SK-N-SH (cell line): Measurements from ENCODE around the gene TTC28. TPM values are rescaled to one million over a fixed set of nuclear protein-coding genes. Genes with fewer than 3 reads are reported as not detected.

Source experiments
- CTCF ChIA-PET: fragments of 300-600, 350-600 bp; formaldehyde crosslinking; extraction: SDS; loops from one replicate; lab custom pipeline; 2021; lab: Yijun Ruan, JAX
- POLR2A ChIA-PET: fragments of 350-600 bp; sonication (Branson Sonifier 250); formaldehyde crosslinking; extraction: SDS; loops from one replicate; lab custom pipeline; 2020; ENCODE audit warnings: antibody characterized with exemption, inconsistent platforms; lab: Yijun Ruan, JAX
- DNase-seq: peaks from one replicate; pipeline ENCODE4 v3.0.0; 2012
- H2AFZ ChIP-seq: fragments of 200-600 bp; sonication (generic); 2 replicates; pipeline ENCODE4 v1.8.1; 2016; ENCODE audit warnings: antibody characterized with exemption, mild to moderate bottlenecking, low read depth
- H3F3A ChIP-seq: fragments of 200-600 bp; sonication (generic); replicated peaks from 2 replicates; pipeline ENCODE3; 2016; ENCODE audit warnings: antibody characterized with exemption, mild to moderate bottlenecking; ENCODE audit not compliant: insufficient read depth
- H3K27ac ChIP-seq, 2 experiments: fragments of 200-500 bp in 1 of 2; fragments of 200-600 bp in 1 of 2; sonication (Bioruptor generic) in 1 of 2; sonication (generic), shearing (Covaris generic) in 1 of 2; 2 replicates each; pipeline versions ENCODE4 v1.5.1 to v1.6.1; 2014 to 2016; ENCODE audit warnings: low read depth in 2 of 2, inconsistent platforms in 1 of 2, low read length in 1 of 2, mild to moderate bottlenecking in 1 of 2, mixed read lengths in 1 of 2
- H3K27me3 ChIP-seq: fragments of 200-600 bp; sonication (generic), shearing (Covaris generic); 2 replicates; pipeline ENCODE4 v1.6.1; 2016; ENCODE audit warnings: mixed run types; ENCODE audit not compliant: insufficient read depth
- H3K36me3 ChIP-seq, 2 experiments: fragments of 200-500 bp in 1 of 2; fragments of 200-600 bp in 1 of 2; sonication (Bioruptor generic) in 1 of 2; sonication (generic) in 1 of 2; replicated peaks in 1 of 2; 2 replicates each; pipeline versions ENCODE3 to v1.5.1; 2014 to 2016; ENCODE audit warnings: low read length in 1 of 2, mild to moderate bottlenecking in 1 of 2; ENCODE audit not compliant: insufficient read depth in 2 of 2, control insufficient read depth in 1 of 2
- H3K4me1 ChIP-seq, 2 experiments: fragments of 200-500 bp in 1 of 2; fragments of 200-600 bp in 1 of 2; sonication (Bioruptor generic) in 1 of 2; sonication (generic), shearing (Covaris generic) in 1 of 2; 2 replicates each; pipeline versions ENCODE4 v1.5.1 to v1.6.1; 2014 to 2016; ENCODE audit warnings: low read depth in 1 of 2, low read length in 1 of 2, mixed run types in 1 of 2; ENCODE audit not compliant: insufficient read depth in 2 of 2, control insufficient read depth in 1 of 2
- H3K4me2 ChIP-seq: fragments of 200-600 bp; sonication (generic), shearing (Covaris generic); 2 replicates; pipeline ENCODE4 v1.6.1; 2017; ENCODE audit warnings: mixed run types
- H3K4me3 ChIP-seq, 2 experiments: fragments of 200-500 bp in 1 of 2; fragments of 200-600 bp in 1 of 2; sonication (Bioruptor generic) in 1 of 2; sonication (generic), shearing (Covaris generic) in 1 of 2; 2 replicates each; pipeline versions ENCODE4 v1.5.1 to v1.8.1; 2014 to 2016; ENCODE audit warnings: low read depth in 2 of 2, inconsistent platforms in 1 of 2, low read length in 1 of 2, mild to moderate bottlenecking in 1 of 2, mixed read lengths in 1 of 2, moderate library complexity in 1 of 2
- H3K79me2 ChIP-seq: fragments of 200-600 bp; sonication (generic); 2 replicates; pipeline ENCODE4 v1.8.1; 2017; ENCODE audit warnings: mild to moderate bottlenecking; ENCODE audit not compliant: insufficient read depth
- H3K9ac ChIP-seq: fragments of 200-600 bp; sonication (generic); 2 replicates; pipeline ENCODE4 v1.6.1; 2017; ENCODE audit warnings: mixed run types
- H3K9me2 ChIP-seq: fragments of 200-600 bp; sonication (generic); 2 replicates; pipeline ENCODE4 v1.6.1; 2017; ENCODE audit warnings: mixed run types
- H3K9me3 ChIP-seq: fragments of 200-600 bp; sonication (generic); 2 replicates; pipeline ENCODE4 v1.6.1; 2017; ENCODE audit warnings: mixed run types, mild to moderate bottlenecking, moderate library complexity
- H4K20me1 ChIP-seq: fragments of 200-600 bp; sonication (generic); 2 replicates; pipeline ENCODE4 v1.6.1; 2017; ENCODE audit warnings: mild to moderate bottlenecking, mixed run types; ENCODE audit not compliant: insufficient read depth
- CTCF ChIP-seq: fragments of 200-600 bp; sonication (generic); IDR thresholded peaks from 2 replicates; pipeline ENCODE4 v1.6.1; 2017; ENCODE audit warnings: antibody characterized with exemption, mild to moderate bottlenecking, moderate library complexity
- EZH2phosphoT487 ChIP-seq: fragments of 200-600 bp; sonication (generic); IDR thresholded peaks from 2 replicates; pipeline ENCODE4 v1.6.1; 2017; ENCODE audit warnings: low read depth, mixed run types, mild to moderate bottlenecking, antibody characterized with exemption, moderate library complexity, borderline replicate concordance
- FOSL2 ChIP-seq: IDR thresholded peaks from 2 replicates; pipeline ENCODE4 v1.4.0; 2012; ENCODE audit warnings: low read depth, mild to moderate bottlenecking, moderate library complexity, borderline replicate concordance
- MEF2A ChIP-seq: IDR thresholded peaks from 2 replicates; pipeline ENCODE4 v1.4.0; 2012; ENCODE audit warnings: low read depth, borderline replicate concordance
- MXI1 ChIP-seq: IDR thresholded peaks from 2 replicates; pipeline ENCODE4 v1.6.1; 2012; ENCODE audit warnings: mild to moderate bottlenecking, low read depth, low read length, improper control_type of control experiment
- PBX3 ChIP-seq: IDR thresholded peaks from 2 replicates; pipeline ENCODE4; 2012
- RCOR1 ChIP-seq: fragments of 150-350 bp; IDR thresholded peaks from 2 replicates; pipeline ENCODE4 v1.6.1; 2017; ENCODE audit warnings: antibody characterized with exemption, low read length
- REST ChIP-seq: IDR thresholded peaks from 2 replicates; pipeline ENCODE4 v1.6.1; 2012; ENCODE audit warnings: mild to moderate bottlenecking, low read depth, low read length, moderate library complexity
- RFX5 ChIP-seq: IDR thresholded peaks from 2 replicates; pipeline ENCODE4 v1.6.1; 2012; ENCODE audit warnings: mild to moderate bottlenecking, improper control_type of control experiment, low read length
- SMC3 ChIP-seq: IDR thresholded peaks from 2 replicates; pipeline ENCODE4 v1.6.1; 2012; ENCODE audit warnings: low read depth, low read length, improper control_type of control experiment
- WGBS: methylation state at CpG from one replicate; pipeline ENCODE4 v1.1.6; 2017; ENCODE audit warnings: low lambda C conversion rate; 5-methylcytosine and 5-hydroxymethylcytosine counted together
- polyA plus RNA-seq, 3 experiments: library from polyadenylated mRNA; depleted of rRNA; stranded (reverse); fragments of >200 nt; gene quantifications; 2 replicates each; pipeline ENCODE4 v1.2.3, GENCODE V29; 2012

Gene TTC28
- polyA plus RNA-seq, 1 of the 3 experiments (the other 2 are of a cell fraction), result 5.9 TPM

- H4K20me1 ChIP-seq, result no peaks in the 10 kb centered on the region
- H3K4me2 ChIP-seq, result no peak overlapping the region
- no peak overlapping the region for H3K9ac ChIP-seq
- 96% methylated on average over 1 of the region's 1 CpG for WGBS
- H3K9me2 ChIP-seq, result no peaks in the 10 kb centered on the region
- H2AFZ ChIP-seq, result no peak overlapping the region
- TF ChIP-seq RFX5, result no peak
- no peak for TF ChIP-seq MXI1
- TF ChIP-seq CTCF, result no peak
- TF ChIP-seq FOSL2, result no peak
- TF ChIP-seq EZH2phosphoT487, result no peak
- TF ChIP-seq SMC3, result no peak
- TF ChIP-seq MEF2A, result no peak
- no peak for TF ChIP-seq RCOR1
- TF ChIP-seq PBX3, result no peak
- no peak for TF ChIP-seq REST
- DNase-seq, result no peak
- H3K4me3 ChIP-seq, result no peak overlapping the region
- H3K27ac ChIP-seq, result no peak overlapping the region
- H3K9me3 ChIP-seq, result no peaks in the 10 kb centered on the region
- ChIA-PET POLR2A (no interaction called here), CTCF (interaction anchor here (0.9 to 1.0 kb wide), 3 partner anchors 165 to 412 kb away, joined by 3 to 4 read pairs (median 3); no protein-coding TSS in a partner anchor)
- peaks cover 5% of the 10 kb centered on the region for H3F3A ChIP-seq
- 0 out of 2 replicates have a peak, but pooled peaks cover 5% of the 10 kb centered on the region for H3K79me2 ChIP-seq
- no peaks in the 10 kb centered on the region for H3K27me3 ChIP-seq
- H3K4me1 ChIP-seq, result peaks cover 0 to 15% of the 10 kb centered on the region in 2 experiments; a peak in 3 of 4 replicates
- no peaks in the 10 kb centered on the region for H3K36me3 ChIP-seq
Measured at GRCh38 chr22:28418008-28418407, 261.6 kb downstream of the TTC28 start.
